COLO668 (cell line): ENCODE data around the gene SUMF2.
"Not testable (repeated sequence)": the region's sequence is repeated elsewhere in the genome, so short reads cannot be mapped to it uniquely, and the experiment has no call there.

Source experiments
- DNase-seq: peaks from one replicate; lab custom pipeline; 2025; ENCODE audit not compliant: unreplicated experiment; lab: John Stamatoyannopoulos, UW

The SUMF2 gene

DNA sequence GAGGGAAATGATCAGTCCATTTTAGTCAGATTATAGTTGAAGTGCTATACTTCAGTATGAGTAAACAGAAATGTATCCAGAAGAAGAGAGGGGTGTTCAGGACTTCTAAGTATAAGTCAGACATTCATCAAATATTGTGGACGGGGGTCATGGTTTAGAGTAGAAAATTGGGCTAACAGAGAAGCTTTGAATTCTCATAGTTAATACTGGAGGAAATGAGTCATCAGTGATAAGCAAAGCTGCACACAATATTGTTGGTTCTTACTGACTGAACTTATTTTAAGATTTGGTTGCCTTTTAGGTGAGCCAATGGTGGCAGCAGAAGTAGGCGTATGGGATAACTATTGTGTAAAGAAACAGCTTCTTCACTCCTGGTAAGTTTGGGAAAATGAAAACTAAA, 1.7 kb upstream of the SUMF2 start:
- no peak for DNase-seq

DNA sequence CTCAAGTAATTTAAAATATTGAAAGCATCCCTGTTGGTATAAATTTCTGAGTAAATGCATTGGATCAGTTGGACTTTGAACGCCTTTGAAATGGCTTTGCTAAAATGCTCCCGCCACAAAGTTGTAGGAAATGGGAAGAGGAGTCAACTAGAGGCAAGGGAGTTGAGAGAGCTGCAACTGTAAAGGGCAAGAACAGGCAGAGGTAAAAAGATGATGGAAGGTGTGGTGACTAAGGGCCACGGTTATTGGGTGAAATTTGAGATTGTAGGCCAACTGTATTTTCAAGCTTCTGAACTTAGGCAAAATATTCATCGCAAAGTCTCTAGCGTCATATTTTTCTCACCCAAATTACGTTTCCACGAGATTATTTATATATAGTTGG, 595 bp upstream of the SUMF2 start:
- DNase-seq = no peak

DNA sequence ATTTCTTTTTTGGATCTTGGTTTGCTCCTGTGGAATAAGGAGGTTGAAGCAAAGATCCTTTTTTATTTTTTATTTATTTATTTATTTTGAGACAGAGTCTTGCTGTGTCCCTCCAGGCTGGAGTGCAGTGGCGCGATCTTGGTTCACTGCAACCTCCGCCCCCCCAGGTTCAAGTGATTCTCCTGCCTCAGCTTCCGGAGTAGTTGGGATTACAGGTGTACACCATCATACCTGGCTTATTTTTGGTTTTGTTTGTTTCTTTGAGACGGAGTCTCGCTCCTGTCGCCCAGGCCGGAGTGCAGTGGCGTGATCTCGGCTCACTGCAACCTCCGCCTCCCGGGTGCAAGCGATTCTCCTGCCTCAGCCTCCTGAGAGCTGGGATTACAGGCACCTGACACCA, 2.3 kb downstream of the SUMF2 start:
- DNase-seq = not testable (repeated sequence)

DNA sequence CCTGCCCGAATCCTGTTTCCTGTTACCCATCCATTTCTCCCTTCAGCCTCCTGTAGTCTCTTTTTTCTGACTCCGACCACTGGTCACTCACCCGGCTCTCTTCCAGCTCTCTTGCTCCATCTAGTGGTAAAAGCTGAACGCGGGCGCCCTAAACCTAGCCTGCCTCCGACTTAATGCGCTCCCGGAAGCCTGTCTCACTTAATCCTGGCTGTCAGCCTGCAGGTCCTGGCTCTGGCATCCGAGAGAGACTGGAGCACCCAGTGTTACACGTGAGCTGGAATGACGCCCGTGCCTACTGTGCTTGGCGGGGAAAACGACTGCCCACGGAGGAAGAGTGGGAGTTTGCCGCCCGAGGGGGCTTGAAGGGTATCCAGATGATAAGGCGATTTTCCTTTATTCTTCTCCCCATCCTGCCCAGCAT, 10.3 kb downstream of the SUMF2 start:
- DNase-seq = peak; percentile 60

DNA sequence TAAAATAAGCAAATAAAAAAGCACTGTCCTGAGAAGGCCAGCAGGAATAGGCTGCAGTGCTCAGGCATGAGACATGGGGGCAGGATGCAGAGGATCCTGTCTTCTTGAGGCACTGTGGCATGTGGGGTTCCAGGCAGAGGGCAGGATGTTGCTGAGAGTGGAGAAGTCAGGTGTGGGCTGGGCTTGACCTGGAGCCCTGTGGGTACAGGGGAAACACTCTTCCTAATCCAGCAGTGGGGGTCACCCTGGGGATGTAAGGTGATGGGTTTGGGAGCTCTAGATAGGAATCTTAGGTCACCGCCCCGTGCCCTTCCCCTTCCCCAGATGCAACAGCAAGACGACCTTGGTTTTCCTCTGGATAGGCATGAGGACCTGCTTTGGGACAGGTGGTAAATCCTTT, 13.6 kb downstream of the SUMF2 start:
- DNase-seq = no peak

DNA sequence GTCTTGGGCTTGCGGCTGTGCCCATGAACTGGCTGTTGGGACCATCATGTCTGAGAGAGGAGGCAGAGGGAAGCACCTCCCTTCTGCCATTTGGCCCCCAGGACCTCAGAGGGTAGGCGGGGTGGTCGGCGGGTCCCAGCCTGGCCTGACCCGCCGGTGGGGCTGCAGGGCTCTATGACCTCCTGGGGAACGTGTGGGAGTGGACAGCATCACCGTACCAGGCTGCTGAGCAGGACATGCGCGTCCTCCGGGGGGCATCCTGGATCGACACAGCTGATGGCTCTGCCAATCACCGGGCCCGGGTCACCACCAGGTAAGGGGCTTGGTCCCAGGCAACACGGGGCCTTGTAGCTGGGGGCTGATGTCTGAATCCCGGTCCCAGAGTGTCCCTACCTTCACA, 14.1 kb downstream of the SUMF2 start:
- DNase-seq = no peak

DNA sequence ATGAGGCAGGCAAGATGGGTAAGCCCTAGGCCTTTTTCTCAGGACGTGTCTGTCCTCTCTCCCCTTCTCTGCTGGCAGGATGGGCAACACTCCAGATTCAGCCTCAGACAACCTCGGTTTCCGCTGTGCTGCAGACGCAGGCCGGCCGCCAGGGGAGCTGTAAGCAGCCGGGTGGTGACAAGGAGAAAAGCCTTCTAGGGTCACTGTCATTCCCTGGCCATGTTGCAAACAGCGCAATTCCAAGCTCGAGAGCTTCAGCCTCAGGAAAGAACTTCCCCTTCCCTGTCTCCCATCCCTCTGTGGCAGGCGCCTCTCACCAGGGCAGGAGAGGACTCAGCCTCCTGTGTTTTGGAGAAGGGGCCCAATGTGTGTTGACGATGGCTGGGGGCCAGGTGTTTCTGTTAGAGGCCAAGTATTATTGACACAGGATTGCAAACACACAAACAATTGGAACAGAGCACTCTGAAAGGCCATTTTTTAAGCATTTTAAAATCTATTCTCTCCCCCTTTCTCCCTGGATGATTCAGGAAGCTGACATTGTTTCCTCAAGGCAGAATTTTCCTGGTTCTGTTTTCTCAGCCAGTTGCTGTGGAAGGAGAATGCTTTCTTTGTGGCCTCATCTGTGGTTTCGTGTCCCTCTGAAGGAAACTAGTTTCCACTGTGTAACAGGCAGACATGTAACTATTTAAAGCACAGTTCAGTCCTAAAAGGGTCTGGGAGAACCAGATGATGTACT, 15.5 kb downstream of the SUMF2 start:
- DNase-seq = peak; percentile 88

DNA sequence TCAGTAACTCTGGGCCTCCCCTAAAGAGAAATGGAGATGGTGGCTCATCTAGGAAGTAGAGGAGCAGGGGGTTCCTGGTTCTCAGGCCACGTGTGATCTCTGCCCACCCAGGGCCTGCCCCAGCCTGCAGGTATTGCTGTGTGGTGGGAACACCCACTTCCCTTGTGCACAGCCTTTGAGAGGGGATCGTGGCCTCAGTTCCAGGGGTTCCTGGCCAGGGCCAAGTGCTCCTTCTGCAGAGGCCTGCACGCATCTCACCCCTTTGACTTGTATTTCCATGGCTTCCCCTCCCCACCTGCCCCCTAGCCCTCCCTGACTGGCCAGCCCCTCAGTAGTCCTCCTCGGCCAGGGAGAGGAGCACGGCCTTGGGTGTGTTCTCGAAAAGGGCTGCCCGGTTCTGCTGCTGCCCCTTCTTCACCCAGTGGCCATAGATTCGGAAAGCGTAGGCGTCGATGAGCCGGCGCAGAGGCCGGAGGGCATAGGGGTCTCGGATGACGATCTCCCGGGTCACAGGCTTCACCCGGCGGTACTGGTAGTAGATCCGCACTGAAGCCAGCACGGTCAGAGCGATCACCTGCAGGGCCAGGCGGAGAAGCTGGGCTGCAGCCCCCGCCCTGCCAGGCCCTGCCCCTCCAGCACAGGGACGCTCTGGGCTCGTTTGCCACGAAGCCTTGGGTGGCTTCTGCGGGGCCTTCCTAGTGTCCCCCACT, 16.8 kb downstream of the SUMF2 start:
- not testable (repeated sequence) for DNase-seq

DNA sequence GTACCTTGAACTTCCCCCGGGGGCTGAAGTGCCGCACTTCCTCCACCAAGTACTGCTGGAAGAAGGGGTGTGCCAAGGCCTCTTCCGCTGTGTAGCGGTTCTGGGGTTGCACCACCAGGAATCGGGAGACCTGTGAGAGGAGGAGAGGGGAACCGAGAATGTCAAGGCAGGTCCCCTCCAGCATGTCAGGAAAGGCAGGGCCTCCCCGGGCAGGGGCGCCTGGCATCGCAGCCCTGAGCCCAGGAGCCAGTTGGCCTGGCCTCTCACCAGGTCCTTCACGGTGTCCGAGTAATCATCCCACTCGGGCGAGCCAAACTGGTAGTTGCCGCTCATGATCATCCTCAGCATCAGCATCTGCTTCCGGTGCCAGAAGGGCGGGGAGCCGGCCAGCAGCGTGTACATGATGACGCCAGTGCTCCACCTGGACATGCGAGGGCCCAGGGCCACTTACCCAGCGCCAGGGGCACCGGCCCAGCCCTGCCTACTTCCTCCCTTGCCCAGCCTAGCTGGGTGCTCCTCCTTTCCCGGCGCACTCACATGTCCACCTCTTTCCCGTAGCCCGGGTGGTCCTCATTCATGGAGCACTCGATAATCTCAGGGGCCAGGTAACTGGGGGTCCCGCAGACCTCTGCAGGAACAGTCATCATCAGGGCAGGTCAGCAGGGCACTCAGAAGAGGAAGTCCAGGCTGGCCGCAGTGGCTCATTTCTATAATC, 17.7 kb downstream of the SUMF2 start:
- DNase-seq = no peak

DNA sequence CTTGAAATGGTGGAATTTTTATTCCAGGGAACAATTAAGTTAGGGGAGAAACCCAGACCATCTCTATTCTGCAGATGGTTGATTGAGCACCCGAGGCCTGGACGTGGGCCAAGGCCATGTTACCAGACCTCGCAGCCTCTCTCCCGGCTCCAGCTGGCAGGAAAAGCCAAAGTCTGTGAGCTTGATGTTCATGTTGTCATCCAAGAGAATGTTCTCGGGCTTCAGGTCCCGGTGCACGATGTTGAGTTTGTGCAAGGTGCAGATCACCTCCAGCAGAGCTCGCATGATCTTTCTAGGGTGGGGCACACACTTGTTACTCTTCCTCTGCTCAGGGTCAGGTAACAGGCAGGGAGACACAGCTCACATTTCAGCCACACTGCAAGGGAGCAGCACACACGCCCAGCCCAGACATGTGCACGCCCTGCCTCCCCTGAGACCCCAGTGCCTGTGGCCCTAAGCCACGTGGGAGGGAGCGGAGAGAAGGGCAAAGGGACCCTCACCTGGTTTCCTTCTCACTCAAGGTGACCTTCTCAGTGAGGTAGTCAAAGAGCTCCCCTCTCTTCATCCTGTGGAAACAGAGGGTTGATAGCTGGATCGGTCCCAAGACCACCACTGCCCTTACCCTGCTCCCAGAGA, 19.2 kb downstream of the SUMF2 start:
- DNase-seq = peak; percentile 66

DNA sequence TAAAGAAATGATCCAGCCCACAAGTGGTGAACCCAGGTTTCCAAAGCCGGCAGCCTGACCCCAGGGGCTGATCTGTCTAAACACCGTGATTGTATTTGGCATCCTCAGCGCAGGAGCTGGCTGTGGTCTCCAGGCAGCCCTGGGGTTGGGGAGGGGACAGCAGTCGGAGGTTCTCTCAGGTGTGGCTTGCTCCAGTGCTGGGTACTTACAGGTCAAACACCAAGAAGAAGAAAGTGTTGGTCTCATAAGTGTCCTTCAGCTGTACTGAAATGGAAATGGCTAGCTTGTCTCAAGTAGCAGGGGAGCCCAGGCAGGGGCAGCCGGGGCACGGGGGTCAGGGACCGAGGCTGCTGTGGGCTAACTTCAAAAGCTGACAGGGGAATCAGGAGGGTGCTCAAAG, 22.7 kb downstream of the SUMF2 start:
- DNase-seq = no peak

DNA sequence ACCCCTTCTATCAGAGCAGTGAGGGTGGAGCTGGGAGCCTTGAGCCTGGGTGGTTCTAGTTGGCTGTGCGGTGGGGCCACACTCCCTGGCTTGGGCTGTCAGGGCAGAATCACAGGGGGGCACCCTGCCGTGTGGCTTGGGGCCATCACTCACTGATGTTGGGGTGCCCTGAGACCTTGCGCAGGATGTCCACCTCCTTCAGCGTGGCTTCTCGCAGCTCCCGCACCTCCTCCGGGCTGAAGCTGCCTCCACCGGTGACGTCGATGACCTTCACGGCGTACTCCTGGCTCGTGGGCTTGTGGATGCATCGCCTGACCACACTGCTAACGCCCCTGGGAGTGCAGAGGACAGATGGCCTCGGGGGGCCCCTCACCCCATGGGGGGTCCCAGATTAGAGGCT, 23.4 kb downstream of the SUMF2 start:
- no peak for DNase-seq

DNA sequence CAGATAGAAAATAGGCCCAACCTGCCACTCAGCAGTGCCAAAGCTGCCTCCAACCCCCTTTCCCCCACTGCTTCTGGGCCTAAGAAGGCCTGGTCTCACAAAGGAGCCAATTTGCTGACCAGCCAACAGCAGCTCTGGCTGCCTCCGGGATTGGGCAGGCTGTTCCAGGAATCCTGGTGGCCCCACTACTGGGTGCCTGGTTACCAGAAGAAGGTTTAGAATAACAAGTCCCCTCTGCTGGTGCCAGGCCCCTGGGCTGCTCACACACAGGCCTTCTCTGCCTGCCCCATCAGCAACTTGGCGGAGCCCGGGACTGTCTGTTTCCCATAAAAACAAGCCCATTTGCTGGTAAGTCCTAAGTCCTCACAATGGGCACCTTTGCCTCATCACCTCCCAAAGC, 27.5 kb downstream of the SUMF2 start:
- no peak for DNase-seq

DNA sequence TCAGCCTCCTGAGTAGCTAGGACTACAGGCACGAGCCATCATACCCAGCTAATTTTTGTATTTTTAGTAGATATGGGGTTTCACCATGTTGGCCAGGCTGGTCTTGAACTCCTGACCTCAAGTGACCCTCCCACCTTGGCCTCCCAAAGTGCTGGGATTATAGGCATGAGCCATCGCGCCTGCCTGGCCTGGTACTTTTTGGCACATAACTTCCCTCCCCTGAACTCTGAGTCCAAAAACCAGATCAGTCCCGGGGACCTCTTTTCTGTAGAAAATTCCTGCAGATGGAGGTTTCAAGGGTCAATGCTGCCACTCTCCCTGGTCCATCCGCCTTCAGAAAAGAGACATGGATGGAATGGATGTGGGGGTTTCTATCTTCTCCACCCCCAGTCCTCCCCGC, 28.3 kb downstream of the SUMF2 start:
- DNase-seq = not testable (repeated sequence)

DNA sequence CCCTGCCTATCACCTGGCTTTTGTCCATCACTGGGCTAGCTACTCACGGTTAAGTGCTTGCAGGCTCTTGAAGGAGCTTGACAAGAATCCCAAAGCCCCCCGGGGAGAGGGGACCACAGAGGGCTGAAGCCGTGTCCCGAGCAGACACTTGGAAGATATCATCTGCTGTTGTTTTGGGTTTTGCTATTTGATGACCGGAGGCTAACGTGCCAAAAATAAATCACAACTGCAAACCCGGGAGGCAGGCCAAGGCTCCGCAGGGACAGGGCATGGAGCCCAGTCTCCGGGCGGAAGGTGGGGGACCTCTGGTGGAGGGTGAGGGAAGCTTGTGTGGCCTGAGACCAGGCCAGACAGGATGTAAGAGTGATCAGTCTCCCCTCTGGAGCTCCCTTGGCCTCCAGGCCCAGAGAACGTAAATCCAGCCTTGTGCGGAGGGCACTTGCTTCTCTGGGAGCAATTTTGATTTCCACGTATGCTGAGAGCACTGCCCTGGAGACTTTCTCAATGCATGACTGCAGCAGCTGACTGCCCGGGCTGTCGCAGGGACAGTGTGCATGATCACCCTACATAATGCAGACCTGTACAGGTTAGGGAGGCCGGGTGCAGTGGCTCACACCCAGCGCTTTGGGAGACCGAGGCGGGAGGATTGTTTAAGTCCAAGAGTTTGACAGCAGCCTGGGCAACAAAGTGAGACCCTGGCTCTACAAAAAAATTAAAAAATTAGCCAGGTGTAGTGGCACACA, 28.9 kb downstream of the SUMF2 start, which contains the start of gene PHKG1:
TSS of gene PHKG1 (minus strand) at position 164 of the 743 bp plus-strand sequence. CDS start 4,011 bp downstream, outside the sequence.
- DNase-seq = peak; percentile 29

DNA sequence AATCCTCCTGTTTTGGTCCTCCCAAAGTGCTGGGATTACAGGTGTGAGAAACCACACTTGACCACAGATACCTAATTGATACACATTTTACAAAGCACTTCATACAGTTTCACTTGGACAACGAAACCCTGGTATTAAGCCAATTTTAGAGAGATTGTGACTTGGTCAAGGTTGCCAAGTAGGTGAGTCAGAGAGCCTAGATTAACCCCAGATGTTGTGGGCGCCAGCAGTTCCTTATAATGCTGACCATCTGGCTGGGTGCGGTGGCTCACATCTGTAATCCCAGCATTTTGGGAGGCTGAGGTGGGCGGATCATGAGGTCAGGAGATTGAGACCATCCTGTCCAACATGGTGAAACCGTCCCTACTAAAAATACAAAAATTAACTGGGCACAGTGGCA, 33.6 kb downstream of the SUMF2 start:
- no peak for DNase-seq

DNA sequence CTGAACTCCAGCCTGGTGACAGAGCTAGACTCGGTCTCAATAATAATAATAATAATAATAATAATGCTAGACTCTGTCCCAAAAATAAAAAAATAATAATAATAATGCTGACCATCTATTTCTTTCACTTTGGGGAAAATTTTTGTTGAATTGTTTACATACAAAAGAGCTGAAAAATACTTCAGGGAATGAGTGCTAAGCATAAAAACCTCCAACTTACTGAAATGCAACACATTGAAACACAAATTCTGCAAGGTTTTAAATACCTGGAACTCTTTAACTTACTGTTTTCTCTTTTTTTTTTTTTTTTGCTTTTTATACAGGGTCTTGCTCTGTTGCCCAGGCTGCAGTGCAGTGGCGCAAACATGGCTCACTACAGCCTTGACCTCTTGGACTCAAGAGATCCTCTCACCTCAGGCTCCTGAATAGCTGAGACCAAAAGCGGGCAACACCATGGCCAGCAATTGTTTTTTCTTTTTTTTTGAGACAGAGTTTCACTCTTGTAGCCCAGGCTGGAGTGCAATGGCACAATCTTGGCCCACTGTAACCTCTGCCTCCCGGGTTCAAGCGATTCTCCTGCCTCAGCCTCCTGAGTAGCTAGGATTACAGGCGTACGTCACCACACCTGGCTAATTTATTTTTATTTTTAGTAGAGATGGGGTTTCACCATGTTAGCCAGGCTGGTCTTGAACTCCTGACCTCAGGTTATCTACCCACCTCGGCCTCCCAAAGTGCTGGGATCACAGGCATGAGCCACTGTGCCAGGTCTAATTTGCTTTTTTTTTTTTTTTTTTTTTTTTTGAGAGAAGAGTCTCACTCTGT, 34.3 kb downstream of the SUMF2 start:
- not testable (repeated sequence) for DNase-seq

DNA sequence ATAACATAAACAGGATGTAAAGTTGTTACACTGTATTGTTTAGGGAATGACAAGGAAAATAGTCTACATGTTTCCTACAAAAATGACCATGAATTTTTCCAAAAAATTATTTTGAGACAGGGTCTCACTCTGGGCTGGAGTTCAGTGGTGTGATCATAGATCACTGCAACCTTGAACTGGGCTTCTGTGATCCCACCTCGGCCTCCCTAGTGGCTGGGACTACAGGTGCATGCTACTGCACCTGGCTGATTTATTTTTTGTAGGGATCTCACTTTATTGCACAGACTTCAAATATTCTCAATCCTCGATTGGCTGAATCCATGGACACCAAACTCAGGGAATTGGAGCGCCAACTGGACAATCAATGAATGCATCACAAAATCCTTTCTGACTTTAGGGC, 35.6 kb downstream of the SUMF2 start:
- DNase-seq = no peak

DNA sequence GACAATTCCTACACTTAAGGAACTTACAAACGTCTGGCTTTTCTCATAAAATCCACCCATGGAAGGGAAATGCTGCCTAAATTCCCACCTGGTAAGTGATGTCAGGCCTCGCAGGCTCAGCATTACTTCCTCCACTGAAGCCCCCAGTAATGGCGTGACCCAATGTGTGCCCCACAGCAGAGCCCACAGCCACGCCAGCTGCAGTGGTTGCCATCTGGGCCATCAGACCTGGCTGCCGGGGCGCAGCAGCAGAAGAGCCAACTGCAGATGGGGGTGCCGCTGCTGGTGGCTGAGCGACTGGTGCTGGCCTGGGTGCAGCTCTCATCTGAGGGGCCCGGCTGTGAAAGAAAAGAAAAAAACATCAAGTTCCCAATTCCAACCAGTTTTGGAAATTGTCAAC, 40.1 kb downstream of the SUMF2 start:
- DNase-seq = not testable (repeated sequence)

DNA sequence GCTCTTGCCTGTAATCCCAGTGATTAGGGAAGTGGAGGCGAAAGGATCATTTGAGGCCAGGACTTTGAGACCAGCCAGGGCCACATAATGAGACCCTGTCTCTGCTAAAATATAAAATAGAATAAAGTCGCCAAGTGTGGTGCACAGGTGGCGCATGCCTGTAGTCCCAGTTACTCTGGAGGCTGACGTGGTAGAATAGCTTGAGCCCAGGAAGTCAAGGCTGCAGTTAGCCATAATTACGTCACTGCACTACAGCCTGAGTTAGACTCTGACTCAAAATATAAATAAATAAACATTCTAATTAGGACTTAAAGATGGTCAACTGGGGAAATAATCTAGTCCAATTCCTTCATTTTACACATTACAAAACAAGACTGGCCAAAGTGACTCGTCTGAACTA, 41.4 kb downstream of the SUMF2 start:
- DNase-seq = peak; percentile 25
